K562 (cell line): ENCODE measurements around the gene TXLNA. TPM values are rescaled to one million over a fixed set of nuclear protein-coding genes. Genes with fewer than 3 reads are reported as not detected.
A peak's percentile ranks its signal among the peaks of the same experiment; 100 is the strongest.

Source experiments
- ARID1B ChIP-seq: fragments of 450-650 bp; IDR thresholded peaks from 2 replicates; pipeline ENCODE4 v1.6.1; 2016; ENCODE audit warnings: antibody characterized with exemption, mild to moderate bottlenecking, inconsistent platforms
- ARID3B ChIP-seq: fragments of 250-450 bp; sonication (Bioruptor Pico); IDR thresholded peaks from 2 replicates; pipeline ENCODE4 v1.4.0; 2020; ENCODE audit warnings: borderline replicate concordance
- CBX2 ChIP-seq: fragments of 200-600 bp; sonication (generic); IDR thresholded peaks from one replicate; pipeline ENCODE4 v1.6.1; 2012; ENCODE audit warnings: mild to moderate bottlenecking, low read length, inconsistent platforms; ENCODE audit not compliant: insufficient read depth, poor library complexity, severe bottlenecking
- CTCF ChIP-seq, 3 experiments: IDR thresholded peaks in 2 of 3; conservative IDR thresholded peaks in 1 of 3; 2 replicates each; pipeline ENCODE4 v1.5.1; 2011 to 2012; ENCODE audit warnings: low read length in 3 of 3, mild to moderate bottlenecking in 3 of 3, control low read depth in 2 of 3, improper control_type of control experiment in 1 of 3, inconsistent platforms in 1 of 3, low read depth in 1 of 3, mixed read lengths in 1 of 3, moderate library complexity in 1 of 3; ENCODE audit not compliant: insufficient read depth in 2 of 3
- ETV5 ChIP-seq: sonication (generic); formaldehyde crosslinking; IDR thresholded peaks from 2 replicates; pipeline ENCODE4 v1.4.0; 2020; ENCODE audit warnings: low read depth, mild to moderate bottlenecking, missing genetic modification reagents
- GTF2F1 ChIP-seq: IDR thresholded peaks from 2 replicates; pipeline ENCODE4 v1.6.1; 2011; ENCODE audit warnings: low read depth, low read length, improper control_type of control experiment
- HDGF ChIP-seq: fragments of 450-650 bp; IDR thresholded peaks from 2 replicates; pipeline ENCODE4 v1.6.1; 2016
- HMGN3 ChIP-seq: IDR thresholded peaks from 2 replicates; pipeline ENCODE4 v1.6.1; 2011; ENCODE audit warnings: borderline replicate concordance, low read depth, mild to moderate bottlenecking, mixed read lengths, low read length; ENCODE audit not compliant: insufficient read length; ENCODE audit errors: extremely low read depth
- JUND ChIP-seq, 2 experiments: IDR thresholded peaks; 2 replicates in 1 of 2; 3 replicates in 1 of 2; pipeline ENCODE4 v1.6.1; 2011; ENCODE audit warnings: borderline replicate concordance in 2 of 2, low read depth in 2 of 2, low read length in 2 of 2, improper control_type of control experiment in 1 of 2, missing biosample characterization in 1 of 2, missing genetic modification characterization in 1 of 2, missing genetic modification reagents in 1 of 2
- TCF7 ChIP-seq: sonication (generic); IDR thresholded peaks from 2 replicates; pipeline ENCODE4 v1.6.1; 2016; ENCODE audit warnings: antibody characterized with exemption, borderline replicate concordance
- TFAP4 ChIP-seq: sonication (generic); formaldehyde crosslinking; IDR thresholded peaks from 2 replicates; pipeline ENCODE4 v1.8.0; 2022; ENCODE audit warnings: missing genetic modification reagents, mild to moderate bottlenecking, moderate library complexity, borderline replicate concordance
- ZNF347 ChIP-seq: fragments of 450-650 bp; formaldehyde crosslinking; IDR thresholded peaks from 2 replicates; pipeline ENCODE4 v1.4.0; 2020; ENCODE audit warnings: low read depth, mild to moderate bottlenecking, moderate library complexity
- ZNF449 ChIP-seq: fragments of 250-450 bp; sonication (Bioruptor Pico); IDR thresholded peaks from 2 replicates; pipeline ENCODE4 v1.8.0; 2022; ENCODE audit warnings: moderate library complexity, mild to moderate bottlenecking, inconsistent platforms
- ZNF740 ChIP-seq, 3 experiments: fragments of 200-800 bp in 1 of 3; sonication (Bioruptor generic) in 1 of 3; sonication (generic) in 1 of 3; formaldehyde crosslinking in 1 of 3; IDR thresholded peaks; 2 replicates each; pipeline versions ENCODE4 v1.6.1 to v1.8.0; 2016 to 2022; ENCODE audit warnings: mild to moderate bottlenecking in 2 of 3, missing compliant biosample characterization in 2 of 3, missing genetic modification characterization in 2 of 3, missing genetic modification reagents in 1 of 3
- polyA plus RNA-seq, 8 experiments: library from polyadenylated mRNA; depleted of rRNA in 4 of 8; stranded (reverse) in 5 of 8; unstranded in 3 of 8; fragments of >200 nt; fragmentation: Nextera tagmentation in 2 of 8; fragmentation: Illumina TruSeq in 1 of 8; extraction: Ambion mirVana in 2 of 8; extraction: Trizol in 1 of 8; gene quantifications; 2 replicates each; pipeline versions ENCODE4 v1.2.1 to v1.2.3, GENCODE V29; 2011 to 2014; ENCODE audit warnings: inconsistent platforms in 1 of 8, missing spikeins in 1 of 8
- total RNA-seq, 7 experiments: library from RNA; depleted of rRNA in 6 of 7; stranded (reverse); fragments of >200 nt in 6 of 7; fragmentation: Illumina TruSeq in 2 of 7; extraction: Trizol in 2 of 7; gene quantifications; 2 replicates each; pipeline versions ENCODE4 v1.2.1 to v1.2.3, GENCODE V29; 2011 to 2021; ENCODE audit warnings: low replicate concordance in 1 of 7
- TF ChIP-seq, protein P1 (sequence below): fragments of 450-650 bp; IDR thresholded peaks from 2 replicates; pipeline ENCODE4 v1.6.1; 2016

The TXLNA gene
- total and polyA plus RNA-seq, 9 of the 15 experiments (the other 6 are each of a cell fraction or from before 2014, with no cell fraction given) = 9.2 to 54.5 (median 39.3) TPM

DNA sequence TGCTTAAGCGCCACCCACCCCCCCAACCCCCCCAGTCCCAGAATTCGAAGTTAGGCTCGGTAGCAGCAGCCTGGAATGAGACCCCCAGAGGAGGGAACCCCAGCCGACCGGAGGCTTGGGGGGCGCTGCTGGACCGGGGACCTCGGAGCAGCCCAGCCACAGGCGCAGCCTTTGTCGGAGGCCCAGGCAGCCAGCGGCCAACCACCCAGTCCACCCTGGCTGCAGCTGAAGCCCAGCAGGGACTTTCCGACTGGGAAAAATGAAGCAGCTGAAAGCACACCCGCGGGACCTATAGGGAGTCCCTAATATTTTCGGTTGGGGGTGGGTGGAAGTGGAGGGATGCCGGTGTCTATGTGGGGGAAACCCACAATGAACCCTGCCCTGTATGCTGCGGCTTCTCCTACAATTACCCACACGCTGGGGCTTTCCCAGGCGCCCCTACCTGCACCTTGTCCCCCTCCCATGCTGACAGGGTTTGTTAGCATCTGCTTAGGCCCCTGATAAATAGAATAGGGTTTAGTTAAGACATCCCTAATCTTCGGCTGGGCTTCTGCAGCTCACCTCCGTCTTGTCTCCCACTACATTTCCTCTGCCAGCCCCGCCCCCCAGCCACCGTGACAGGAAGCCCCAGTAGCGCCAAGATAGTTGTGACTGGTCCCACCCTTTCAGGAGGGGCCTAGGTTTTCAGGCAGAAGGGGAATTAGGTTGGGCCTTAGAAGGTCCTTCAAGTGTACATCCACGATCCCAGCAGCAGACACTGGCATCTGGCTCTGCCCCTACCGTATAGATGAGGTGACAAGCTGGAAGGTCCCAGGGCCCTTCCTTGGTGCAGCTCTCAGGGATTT, 21.8 kb downstream of the TXLNA start (continued):
- 0 out of 2 replicates have a peak, but pooled peaks have one; percentile 26 for TF ChIP-seq ARID3B (CRISPR knock-in tag)
- peak; percentile 15; the same call in 1 of the 2 replicates for TF ChIP-seq JUND (IDR thresholded peaks at IDR 0.05; ENCODE audit: borderline replicate concordance, low read depth, low read length)
- TF ChIP-seq JUND (tag; IDR thresholded peaks at IDR 0.05; ENCODE audit: borderline replicate concordance, low read depth, low read length) = no peak
- TF ChIP-seq GTF2F1 = no peak
- peak; percentile 44; the same call in 1 of the 2 replicates for TF ChIP-seq ZNF740 (CRISPR knock-in tag; IDR thresholded peaks at IDR 0.05)
- peak in 1 of 2 experiments; percentile 42; a peak in 1 of 4 replicates for TF ChIP-seq ZNF740 (tag; IDR thresholded peaks at IDR 0.05)
- peak; percentile 84; the same call in 1 of the 2 replicates for TF ChIP-seq ZNF449
- peak; percentile 30; the same call in 1 of the 2 replicates for TF ChIP-seq TFAP4
- no peak for TF ChIP-seq ZNF347 (CRISPR knock-in tag)
- peak in 1 of 3 experiments; percentile 50; a peak in 3 of 6 replicates for TF ChIP-seq CTCF (IDR thresholded peaks at IDR 0.05 in 2 of 3, conservative IDR thresholded peaks at IDR 0.05 in 1 of 3; ENCODE audit: insufficient read depth in 2 of 3, low read depth in 1 of 3, low read length in 3 of 3)
- no peak for TF ChIP-seq CBX2
- TF ChIP-seq ETV5 (CRISPR knock-in tag) = peak; percentile 40; the same call in 1 of the 2 replicates
- peak; percentile 2 for TF ChIP-seq HMGN3
- TF ChIP-seq, protein P1, sequence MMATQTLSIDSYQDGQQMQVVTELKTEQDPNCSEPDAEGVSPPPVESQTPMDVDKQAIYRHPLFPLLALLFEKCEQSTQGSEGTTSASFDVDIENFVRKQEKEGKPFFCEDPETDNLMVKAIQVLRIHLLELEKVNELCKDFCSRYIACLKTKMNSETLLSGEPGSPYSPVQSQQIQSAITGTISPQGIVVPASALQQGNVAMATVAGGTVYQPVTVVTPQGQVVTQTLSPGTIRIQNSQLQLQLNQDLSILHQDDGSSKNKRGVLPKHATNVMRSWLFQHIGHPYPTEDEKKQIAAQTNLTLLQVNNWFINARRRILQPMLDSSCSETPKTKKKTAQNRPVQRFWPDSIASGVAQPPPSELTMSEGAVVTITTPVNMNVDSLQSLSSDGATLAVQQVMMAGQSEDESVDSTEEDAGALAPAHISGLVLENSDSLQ = peak; percentile 41
- 0 out of 2 replicates have a peak, but pooled peaks have one; percentile 39 for TF ChIP-seq HDGF
- TF ChIP-seq ARID1B = peak; percentile 16; the same call in 1 of the 2 replicates
- no peak for TF ChIP-seq TCF7
